ENCODE measurements around the gene TSC22D3.

DNA sequence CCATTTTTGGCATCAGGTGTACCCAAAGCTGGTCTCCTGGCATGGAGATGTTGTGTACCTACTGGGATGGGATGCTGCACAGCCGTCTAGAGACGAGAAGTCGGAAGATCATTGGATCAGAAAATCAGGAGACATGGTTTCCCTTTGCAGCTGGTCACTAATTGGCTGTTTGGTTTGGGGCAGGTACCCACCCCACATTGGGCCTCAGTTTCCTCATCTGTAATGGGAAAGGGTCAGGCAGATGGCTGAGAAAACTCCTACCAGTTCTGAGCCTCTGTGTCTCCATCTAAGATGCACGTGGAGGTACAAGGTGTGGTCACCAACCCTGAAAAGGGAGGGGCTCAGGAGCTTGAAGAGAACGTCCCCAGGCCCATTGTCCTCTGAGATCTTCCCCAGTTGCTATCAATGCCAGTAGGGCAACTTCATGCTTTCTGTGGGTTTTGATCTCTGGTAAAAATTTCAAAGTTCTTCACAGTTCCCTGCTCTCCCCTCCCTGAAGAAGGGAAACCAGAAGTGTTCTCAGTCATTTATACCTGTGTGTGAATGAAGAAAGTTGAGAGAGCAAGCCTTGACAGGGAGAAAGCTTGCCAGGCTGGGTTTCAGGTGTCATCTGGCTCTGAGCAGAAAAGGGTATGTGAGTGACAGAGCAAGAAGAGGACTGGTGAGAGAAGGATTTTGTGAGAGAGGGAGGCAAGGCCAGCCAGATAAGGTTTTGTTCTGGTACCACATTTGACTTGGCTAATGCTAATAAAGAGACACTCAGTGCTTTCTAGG, 15.1 kb downstream of the TSC22D3 start:
- TF ChIP-seq, protein P1, sequence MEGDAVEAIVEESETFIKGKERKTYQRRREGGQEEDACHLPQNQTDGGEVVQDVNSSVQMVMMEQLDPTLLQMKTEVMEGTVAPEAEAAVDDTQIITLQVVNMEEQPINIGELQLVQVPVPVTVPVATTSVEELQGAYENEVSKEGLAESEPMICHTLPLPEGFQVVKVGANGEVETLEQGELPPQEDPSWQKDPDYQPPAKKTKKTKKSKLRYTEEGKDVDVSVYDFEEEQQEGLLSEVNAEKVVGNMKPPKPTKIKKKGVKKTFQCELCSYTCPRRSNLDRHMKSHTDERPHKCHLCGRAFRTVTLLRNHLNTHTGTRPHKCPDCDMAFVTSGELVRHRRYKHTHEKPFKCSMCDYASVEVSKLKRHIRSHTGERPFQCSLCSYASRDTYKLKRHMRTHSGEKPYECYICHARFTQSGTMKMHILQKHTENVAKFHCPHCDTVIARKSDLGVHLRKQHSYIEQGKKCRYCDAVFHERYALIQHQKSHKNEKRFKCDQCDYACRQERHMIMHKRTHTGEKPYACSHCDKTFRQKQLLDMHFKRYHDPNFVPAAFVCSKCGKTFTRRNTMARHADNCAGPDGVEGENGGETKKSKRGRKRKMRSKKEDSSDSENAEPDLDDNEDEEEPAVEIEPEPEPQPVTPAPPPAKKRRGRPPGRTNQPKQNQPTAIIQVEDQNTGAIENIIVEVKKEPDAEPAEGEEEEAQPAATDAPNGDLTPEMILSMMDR (conservative IDR thresholded peaks at IDR 0.05): no peak
- TF ChIP-seq ZFX (IDR thresholded peaks at IDR 0.05): no peak
